Endothelial cell of umbilical vein (primary cell): Measurements from ENCODE around the gene NAGS. TPM values are rescaled to one million over a fixed set of nuclear protein-coding genes. Genes with fewer than 3 reads are reported as not detected.

Experiments
- BruUV-seq: library from RNA; stranded (reverse); fragments of 400-500 nt; replicated peaks from 2 replicates; lab custom pipeline; 2021; lab: Mats Ljungman, UMichigan
- CTCF ChIA-PET: fragments of 300-600, 350-600 bp; sonication (Branson Sonifier 250); formaldehyde crosslinking; loops from one replicate; lab custom pipeline; 2021; ENCODE audit warnings: antibody characterized with exemption, inconsistent platforms; lab: Charles Lee
- POLR2A ChIA-PET: fragments of 300-600, 350-600 bp; sonication (Branson Sonifier 250); formaldehyde crosslinking; loops from one replicate; lab custom pipeline; 2021; ENCODE audit warnings: antibody characterized with exemption, inconsistent platforms; lab: Charles Lee
- DNase-seq: peaks from one replicate; pipeline ENCODE4 v3.0.0-alpha.2; 2011; ENCODE audit warnings: low read depth, low spot score
- FAIRE-seq: peaks from 2 replicates; lab custom pipeline; 2011; peaks lifted over from hg19 to GRCh38; lab: Jason Lieb, UNC
- H2AFZ ChIP-seq: 2 replicates; pipeline ENCODE4 v1.6.0; 2012; ENCODE audit warnings: low read depth, low read length, control low read depth, inconsistent platforms
- H3K27ac ChIP-seq: 2 replicates; pipeline ENCODE4 v1.5.1; 2011; ENCODE audit warnings: low read depth, mild to moderate bottlenecking, control low read depth, low read length, moderate library complexity; ENCODE audit not compliant: insufficient read depth
- H3K27me3 ChIP-seq, 2 experiments: 2 replicates each; pipeline versions ENCODE4 v1.6.0 to v1.6.1; 2011; ENCODE audit warnings: low read length in 2 of 2, mixed read lengths in 1 of 2; ENCODE audit not compliant: control insufficient read depth in 2 of 2, insufficient read depth in 2 of 2
- H3K36me3 ChIP-seq, 2 experiments: 2 replicates in 1 of 2; 3 replicates in 1 of 2; pipeline ENCODE4 v1.5.1; 2011; ENCODE audit warnings: low read length in 2 of 2, mild to moderate bottlenecking in 1 of 2, moderate library complexity in 1 of 2; ENCODE audit not compliant: control insufficient read depth in 2 of 2, insufficient read depth in 2 of 2; ENCODE audit errors: extremely low read depth in 1 of 2
- H3K4me1 ChIP-seq: 3 replicates; pipeline ENCODE4 v1.5.1; 2011; ENCODE audit warnings: mild to moderate bottlenecking, low read length; ENCODE audit not compliant: control insufficient read depth, insufficient read depth; ENCODE audit errors: extremely low read depth
- H3K4me2 ChIP-seq: 2 replicates; pipeline ENCODE4 v1.6.1; 2011; ENCODE audit warnings: low read length, control low read depth, mixed read lengths; ENCODE audit not compliant: insufficient read depth
- H3K4me3 ChIP-seq, 3 experiments: fragments of 200-600 bp in 1 of 3; sonication (generic), shearing (Covaris generic) in 1 of 3; replicated peaks in 1 of 3; 2 replicates each; pipeline ENCODE4 v1.5.1; 2011 to 2016; ENCODE audit warnings: control low read depth in 3 of 3, low read length in 3 of 3, mild to moderate bottlenecking in 2 of 3, inconsistent platforms in 1 of 3, low read depth in 1 of 3, moderate library complexity in 1 of 3; ENCODE audit not compliant: insufficient read depth in 1 of 3
- H3K79me2 ChIP-seq: 2 replicates; pipeline ENCODE4 v1.6.0; 2012; ENCODE audit warnings: low read length, inconsistent platforms; ENCODE audit not compliant: control insufficient read depth, insufficient read depth
- H3K9ac ChIP-seq: replicated peaks from 2 replicates; pipeline ENCODE3; 2011; ENCODE audit warnings: low read length, control low read depth; ENCODE audit not compliant: insufficient read depth; ENCODE audit errors: extremely low read depth
- H3K9me1 ChIP-seq: replicated peaks from 3 replicates; pipeline ENCODE4 v1.6.0; 2011; ENCODE audit warnings: mild to moderate bottlenecking, low read length; ENCODE audit not compliant: control insufficient read depth, insufficient read depth; ENCODE audit errors: extremely low read depth
- H3K9me3 ChIP-seq: replicated peaks from 2 replicates; pipeline ENCODE4 v1.5.1; 2012; ENCODE audit warnings: low read length, inconsistent platforms; ENCODE audit not compliant: control insufficient read depth, insufficient read depth
- H4K20me1 ChIP-seq: replicated peaks from 2 replicates; pipeline ENCODE3; 2011; ENCODE audit warnings: mild to moderate bottlenecking, low read length; ENCODE audit not compliant: control insufficient read depth, insufficient read depth; ENCODE audit errors: extremely low read depth
- CTCF ChIP-seq, 2 donors: IDR thresholded peaks; 1 replicate in 1 of 2; 2 replicates in 1 of 2; pipeline ENCODE4 v1.5.1; 2011; ENCODE audit warnings: low read length in 2 of 2, mild to moderate bottlenecking in 2 of 2, moderate library complexity in 2 of 2, control low read depth in 1 of 2, inconsistent platforms in 1 of 2, low read depth in 1 of 2; ENCODE audit not compliant: insufficient read depth in 1 of 2; ENCODE audit errors: extremely low read depth in 1 of 2
- EZH2 ChIP-seq: IDR thresholded peaks from 2 replicates; pipeline ENCODE4 v1.6.1; 2012; ENCODE audit warnings: borderline replicate concordance, low read depth, mild to moderate bottlenecking, moderate library complexity, low read length, inconsistent platforms; ENCODE audit not compliant: severe bottlenecking
- FOS ChIP-seq: IDR thresholded peaks from 2 replicates; pipeline ENCODE4 v1.6.1; 2011; ENCODE audit warnings: mild to moderate bottlenecking, low read length, moderate library complexity, borderline replicate concordance; ENCODE audit not compliant: insufficient read depth
- GATA2 ChIP-seq: IDR thresholded peaks from 2 replicates; pipeline ENCODE4 v1.7.0; 2011; ENCODE audit warnings: low read depth, mild to moderate bottlenecking, moderate library complexity, mixed read lengths, low read length; ENCODE audit not compliant: insufficient read length, insufficient read depth
- JUN ChIP-seq: IDR thresholded peaks from 2 replicates; pipeline ENCODE4 v1.6.1; 2011; ENCODE audit warnings: borderline replicate concordance, low read depth; ENCODE audit not compliant: insufficient read length, insufficient read depth
- MAX ChIP-seq: IDR thresholded peaks from 2 replicates; pipeline ENCODE4 v1.6.1; 2011; ENCODE audit not compliant: insufficient read depth, insufficient read length
- MYC ChIP-seq: IDR thresholded peaks from one replicate; pipeline ENCODE4 v1.6.1; 2011; ENCODE audit warnings: mild to moderate bottlenecking, low read depth, low read length
- POLR2A ChIP-seq: IDR thresholded peaks from 2 replicates; pipeline ENCODE4 v1.6.1; 2012; ENCODE audit warnings: low read depth, mild to moderate bottlenecking, control low read depth, low read length
- POLR2AphosphoS5 ChIP-seq: IDR thresholded peaks from 2 replicates; pipeline ENCODE4 v1.6.1; 2012; ENCODE audit warnings: low read depth, mild to moderate bottlenecking, control low read depth, low read length, moderate library complexity; ENCODE audit not compliant: insufficient read depth
- dilution Hi-C: fragments of 300-500 bp; cut with MboI; formaldehyde crosslinking; loops from one replicate; pipeline ENCODE4 v1.15.0; 2019; ENCODE audit warnings: low sequenced_read_pairs; ENCODE audit not compliant: extremely low pct_ligation_motif_present
- intact Hi-C: fragments of 100-400 bp; cut with micrococcal nuclease; formaldehyde crosslinking; loops from one replicate; pipeline ENCODE4 v1.10.0; 2022
- polyA plus RNA-seq, 4 experiments: library from polyadenylated mRNA; depleted of rRNA in 3 of 4; stranded (reverse) in 3 of 4; unstranded in 1 of 4; fragments of >200 nt; gene quantifications; 2 replicates each; pipeline versions ENCODE4 v1.2.1 to v1.2.3, GENCODE V29; 2011 to 2012; ENCODE audit warnings: missing spikeins in 1 of 4
- total RNA-seq: library from RNA; stranded (reverse); gene quantifications from 2 replicates; pipeline ENCODE4 v1.2.3, GENCODE V29; 2021

Gene NAGS
- total and polyA plus RNA-seq, 2 donors (not counting 3 experiments of a cell fraction or from before 2014, with no cell fraction given) = 3.3 to 6.1 TPM

- H3K36me3 ChIP-seq = peaks cover 3 to 10% of the 10 kb centered on the region in 2 experiments
- H4K20me1 ChIP-seq = peaks cover 4% of the 10 kb centered on the region
- no peak overlapping the region for H3K4me2 ChIP-seq
- DNase-seq (no peak), FAIRE-seq (no peak)
- ChIA-PET POLR2A (interaction anchor here (1.0 kb wide), 1 partner anchor 81 kb away, joined by 6 read pairs; the partner anchor contains the start of gene HDAC5), CTCF (interaction anchor here (0.7 to 3.5 kb wide), 13 partner anchors 10 to 133 kb away, joined by 3 to 38 read pairs (median 6); partner anchors contain the start of genes G6PC3 and HDAC5)
- dilution Hi-C loops = no loop called here
- H3K4me1 ChIP-seq = peaks cover 9% of the 10 kb centered on the region
- H3K4me3 ChIP-seq = no peak overlapping the region
- H2AFZ ChIP-seq = no peak overlapping the region
- no peak overlapping the region for H3K27ac ChIP-seq
- H3K9me1 ChIP-seq = no peaks in the 10 kb centered on the region
- H3K79me2 ChIP-seq = peaks cover 70% of the 10 kb centered on the region
- H3K27me3 ChIP-seq = no peaks in the 10 kb centered on the region
- H3K9ac ChIP-seq = no peak overlapping the region
- intact Hi-C loops = no loop called here
- BruUV-seq = no TSS peak
- TF ChIP-seq FOS (no peak), GATA2 (no peak), MYC (no peak), EZH2 (no peak), MAX (no peak), POLR2A (no peak), CTCF (IDR thresholded peaks at IDR 0.05; ENCODE audit: extremely low read depth in 1 of 2, insufficient read depth in 1 of 2, low read depth in 1 of 2, low read length in 2 of 2) (no peak), JUN (no peak), POLR2AphosphoS5 (no peak)
- H3K9me3 ChIP-seq = no peaks in the 10 kb centered on the region
Observed at GRCh38 chr17:44043272-44043696, 38.9 kb downstream of the NAGS start.
